DMS53 (cell line): ENCODE results near the gene PRR32.
A peak's percentile ranks its signal among the peaks of the same experiment; 100 is the strongest.
"Not testable (repeated sequence)": the region's sequence is repeated elsewhere in the genome, so short reads cannot be mapped to it uniquely, and the experiment has no call there.

ENCODE experiments used
- DNase-seq: peaks from one replicate; lab custom pipeline; 2025; lab: John Stamatoyannopoulos, UW

Gene PRR32, protein sequence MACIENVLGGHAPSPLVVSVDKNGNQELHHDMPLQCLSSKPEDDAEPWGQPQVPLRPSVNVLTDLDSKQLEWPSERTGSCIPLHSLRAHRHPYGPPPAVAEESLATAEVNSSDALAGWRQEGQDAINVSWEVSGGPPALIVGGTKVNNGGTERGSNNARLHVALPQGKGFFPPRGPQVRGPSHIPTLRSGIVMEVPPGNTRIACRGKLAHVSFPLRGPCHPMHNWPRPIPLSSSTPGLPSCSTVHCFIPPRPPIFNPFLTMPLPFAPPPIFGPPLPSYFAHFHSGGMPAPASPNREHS

DNA sequence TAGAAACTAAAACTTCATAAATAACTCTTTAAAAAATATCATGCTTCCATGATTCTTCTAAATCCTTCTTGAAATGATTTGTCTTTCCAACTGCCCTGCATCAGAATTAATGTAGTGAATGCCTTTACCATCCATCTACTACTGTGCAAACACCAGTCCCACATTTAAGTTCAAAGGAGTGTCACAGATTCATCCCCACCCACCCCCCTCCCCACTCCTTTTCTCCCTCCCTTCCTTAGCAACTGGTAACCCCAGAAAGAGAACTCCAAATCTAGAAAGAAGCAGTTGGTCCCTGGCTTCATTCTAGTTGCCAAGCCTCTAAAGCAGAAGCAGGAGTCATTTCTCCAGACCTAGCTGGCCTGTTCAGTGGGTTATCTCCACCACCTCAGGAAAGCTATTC is at the start of gene PRR32:
TSS of gene PRR32 (plus strand) at position 301 of the 400 bp plus-strand sequence. CDS start 115 bp downstream, outside the sequence.
- no peak for DNase-seq

- DNase-seq = peak; percentile 71
These were observed 49.4 kb upstream of the PRR32 start for GRCh38 chrX:126770179-126770578.

DNA sequence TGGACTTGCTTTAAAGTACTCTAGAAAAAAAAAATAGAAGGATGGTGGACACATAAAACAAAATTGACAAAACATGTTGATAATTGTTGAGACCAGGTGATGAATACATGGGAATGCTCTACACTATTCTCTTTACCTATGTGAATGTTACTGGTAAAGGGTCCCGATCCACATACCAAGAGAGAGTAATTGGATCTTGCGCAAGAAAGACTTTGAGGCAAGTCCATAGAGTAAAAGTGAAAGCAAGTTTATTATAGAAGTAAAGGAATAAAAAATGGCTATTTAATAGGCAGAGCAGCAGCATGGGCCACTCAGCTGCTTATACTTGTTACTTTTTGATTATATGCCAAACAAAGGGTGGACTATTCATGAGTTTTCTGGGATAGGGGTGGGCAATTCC is 34.0 kb upstream of the PRR32 start:
- no peak for DNase-seq

DNA sequence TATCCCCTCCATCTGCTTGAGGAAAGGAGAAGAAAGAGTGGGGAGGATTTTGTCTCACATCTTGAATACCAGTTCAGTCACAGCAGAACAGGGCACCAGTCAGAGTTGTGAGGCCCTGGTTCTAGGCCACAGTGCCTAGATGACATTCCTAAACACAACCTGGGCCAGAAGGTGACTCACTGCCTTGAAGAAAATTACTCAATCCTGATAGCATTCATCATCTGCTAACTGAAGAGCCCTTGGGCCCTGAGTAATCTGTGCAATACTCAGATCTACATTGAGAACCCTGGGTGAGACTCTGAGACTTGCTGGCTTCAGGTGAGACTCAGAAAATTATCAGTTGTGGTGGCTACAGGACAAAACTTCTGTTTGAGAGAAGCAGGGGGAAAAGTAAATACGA is 20.5 kb upstream of the PRR32 start:
- DNase-seq = no peak

DNA sequence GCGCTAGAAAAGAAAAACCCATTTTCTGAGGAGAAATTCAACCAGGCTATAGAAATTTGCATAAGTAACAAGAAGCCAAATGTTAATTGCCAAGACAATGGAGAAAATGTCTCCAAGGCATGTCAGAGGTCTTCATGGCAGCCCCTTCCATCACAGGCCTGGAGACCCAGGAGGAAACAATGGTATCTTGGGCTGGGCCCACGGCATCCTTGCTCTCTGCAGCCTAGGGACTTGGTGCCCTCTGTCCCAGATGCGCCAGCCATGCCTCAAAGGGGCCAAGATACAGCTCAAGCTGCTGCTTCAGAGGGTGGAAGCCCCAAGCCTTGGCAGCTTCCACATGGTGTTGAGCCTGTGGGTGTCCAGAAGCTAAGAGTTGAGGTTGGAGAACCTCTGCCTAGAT is 12.7 kb upstream of the PRR32 start:
- not testable (repeated sequence) for DNase-seq

GRCh38 chrX:126815806-126816205 is 3.7 kb upstream of the PRR32 start:
- no peak for DNase-seq

DNA sequence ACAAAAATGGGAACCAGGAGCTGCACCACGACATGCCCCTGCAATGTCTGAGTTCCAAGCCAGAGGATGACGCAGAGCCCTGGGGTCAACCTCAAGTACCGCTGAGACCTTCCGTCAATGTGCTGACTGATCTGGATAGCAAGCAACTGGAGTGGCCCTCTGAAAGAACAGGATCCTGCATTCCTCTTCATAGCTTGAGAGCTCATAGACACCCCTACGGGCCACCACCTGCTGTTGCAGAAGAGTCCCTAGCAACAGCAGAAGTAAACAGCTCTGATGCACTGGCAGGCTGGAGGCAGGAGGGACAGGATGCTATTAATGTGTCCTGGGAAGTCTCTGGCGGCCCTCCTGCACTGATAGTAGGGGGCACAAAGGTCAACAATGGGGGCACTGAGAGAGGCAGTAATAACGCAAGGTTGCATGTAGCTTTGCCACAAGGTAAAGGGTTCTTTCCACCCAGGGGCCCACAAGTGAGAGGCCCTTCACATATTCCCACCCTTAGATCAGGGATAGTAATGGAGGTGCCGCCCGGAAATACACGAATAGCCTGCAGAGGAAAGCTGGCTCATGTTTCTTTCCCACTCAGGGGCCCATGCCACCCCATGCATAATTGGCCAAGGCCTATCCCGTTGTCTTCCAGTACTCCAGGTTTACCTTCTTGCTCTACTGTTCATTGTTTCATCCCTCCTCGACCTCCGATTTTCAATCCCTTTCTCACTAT is 1.3 kb downstream of the PRR32 start:
- peak; percentile 55 for DNase-seq

DNA sequence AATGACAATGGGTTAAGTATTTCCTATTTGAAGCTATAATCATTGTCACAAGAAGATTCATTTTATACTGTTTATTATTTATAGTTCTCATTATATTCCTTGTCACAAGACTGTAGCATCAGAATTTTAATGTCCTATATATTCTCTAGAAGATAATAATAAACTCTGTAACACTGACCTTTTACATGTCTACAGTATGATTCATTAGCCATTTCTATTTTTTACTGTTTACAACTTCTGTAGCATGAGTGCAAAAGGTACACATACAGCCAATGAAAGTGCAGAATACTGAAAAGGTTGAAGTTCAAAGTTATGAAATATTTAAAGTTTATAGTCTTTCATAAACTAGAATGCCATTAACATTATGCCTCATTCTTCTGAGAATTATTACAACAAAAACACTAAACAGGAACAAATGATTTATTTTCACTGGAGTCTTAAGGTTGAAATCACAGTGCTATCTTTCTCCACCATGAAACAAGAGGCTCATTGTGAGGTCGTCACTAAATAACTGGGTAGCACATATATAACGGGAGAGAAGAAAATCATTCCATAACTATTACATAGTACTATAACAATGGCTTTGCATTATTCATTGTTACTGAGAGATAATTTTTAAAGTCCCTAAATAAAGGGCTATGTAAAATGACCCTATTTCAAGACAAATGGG is 4.9 kb downstream of the PRR32 start:
- DNase-seq = no peak

DNA sequence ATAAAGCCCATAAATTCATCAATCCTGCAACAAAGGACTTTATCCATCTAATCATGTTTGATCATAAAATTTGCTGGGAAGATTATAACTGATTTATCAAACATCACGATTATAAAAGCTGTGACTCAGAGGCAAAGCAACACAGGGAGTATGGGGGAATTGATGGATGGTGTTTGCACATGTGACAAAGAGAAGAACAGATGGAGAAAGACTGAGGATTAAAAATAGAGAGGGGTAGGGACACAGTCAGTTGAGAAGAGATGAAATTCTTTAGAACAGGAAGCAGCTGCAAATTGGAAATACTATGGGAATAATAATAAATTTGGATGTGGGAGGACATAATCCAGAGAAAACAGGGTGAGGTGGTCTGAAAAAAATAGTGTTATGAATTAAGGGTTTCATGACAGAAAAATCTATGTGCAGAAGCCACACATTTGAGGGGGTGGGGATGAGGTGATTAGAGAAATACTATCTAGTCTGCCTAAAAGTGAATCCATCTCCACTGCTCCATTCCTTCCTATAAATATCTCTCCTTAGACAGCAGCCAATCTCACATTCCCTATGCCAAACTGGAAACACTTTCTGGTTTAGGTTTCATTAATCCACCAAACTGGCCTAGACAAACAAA is 6.2 kb downstream of the PRR32 start:
- DNase-seq = no peak

DNA sequence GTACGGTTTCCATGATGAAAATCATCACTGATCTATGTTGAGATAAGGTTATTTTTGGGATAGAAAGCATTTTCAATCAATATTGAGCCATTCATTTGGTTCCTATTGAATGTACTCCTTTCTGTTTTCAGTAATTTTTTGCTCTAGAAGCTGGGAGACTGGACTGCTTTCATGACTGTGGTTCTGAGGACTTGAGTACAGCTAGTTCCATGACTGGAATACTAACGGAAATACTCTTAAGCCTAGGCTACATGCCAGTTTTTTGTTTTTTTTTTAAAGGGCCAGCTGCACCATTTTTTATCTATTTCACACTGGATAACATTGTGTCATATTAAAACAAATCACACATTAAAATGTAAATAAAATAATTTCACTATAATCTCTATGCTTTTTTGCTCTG is 16.7 kb downstream of the PRR32 start:
- no peak for DNase-seq

- peak; percentile 5 for DNase-seq
These were observed 27.6 kb downstream of the PRR32 start for GRCh38 chrX:126847143-126847542.

GRCh38 chrX:126855839-126856524 is 36.5 kb downstream of the PRR32 start:
- no peak for DNase-seq
